GM23338 (cell line): ENCODE data around the gene SUMO4. TPM values are rescaled to one million over a fixed set of nuclear protein-coding genes. Genes with fewer than 3 reads are reported as not detected.

Experiments
- ATAC-seq: fragments of 200-7000 bp; cut with Tn5 transposase; 3 replicates; pipeline ENCODE4 v1.9.1; 2020
- DNase-seq: peaks from one replicate; pipeline ENCODE4 v3.0.0-alpha.2; 2015; ENCODE audit warnings: low spot score
- H2AFZ ChIP-seq: fragments of 200-600 bp; sonication (generic); 2 replicates; pipeline ENCODE4 v1.8.0; 2016; ENCODE audit warnings: antibody characterized with exemption, mild to moderate bottlenecking, moderate library complexity
- H3F3A ChIP-seq: fragments of 200-600 bp; sonication (generic); replicated peaks from 2 replicates; pipeline ENCODE4 v1.8.0; 2017; ENCODE audit warnings: antibody characterized with exemption, mixed run types, low read depth
- H3K27ac ChIP-seq: fragments of 200-600 bp; sonication (generic); 2 replicates; pipeline ENCODE4 v1.6.1; 2016; ENCODE audit warnings: low read depth
- H3K27me3 ChIP-seq: fragments of 200-600 bp; sonication (generic); 2 replicates; pipeline ENCODE4 v1.8.0; 2016; ENCODE audit warnings: mild to moderate bottlenecking, mixed run types, moderate library complexity; ENCODE audit not compliant: insufficient read depth
- H3K36me3 ChIP-seq: fragments of 200-600 bp; sonication (generic); 2 replicates; pipeline ENCODE4 v1.8.0; 2016; ENCODE audit warnings: mild to moderate bottlenecking; ENCODE audit not compliant: insufficient read depth
- H3K4me1 ChIP-seq: fragments of 200-600 bp; sonication (generic); 2 replicates; pipeline ENCODE4 v1.8.0; 2016; ENCODE audit warnings: mild to moderate bottlenecking, moderate library complexity; ENCODE audit not compliant: insufficient read depth
- H3K4me2 ChIP-seq: fragments of 200-600 bp; sonication (generic); 2 replicates; pipeline ENCODE4 v1.7.1; 2017; ENCODE audit warnings: mixed run types
- H3K4me3 ChIP-seq: fragments of 200-600 bp; sonication (generic); 2 replicates; pipeline ENCODE4 v1.6.1; 2016; ENCODE audit warnings: mixed run types
- H3K79me2 ChIP-seq: fragments of 200-600 bp; sonication (generic); replicated peaks from 2 replicates; pipeline ENCODE4 v1.8.0; 2017; ENCODE audit warnings: mild to moderate bottlenecking; ENCODE audit not compliant: insufficient read depth
- H3K9me2 ChIP-seq: fragments of 200-600 bp; sonication (generic); 2 replicates; pipeline ENCODE4 v1.8.0; 2017; ENCODE audit not compliant: insufficient read depth
- H4K20me1 ChIP-seq: fragments of 200-600 bp; sonication (generic); replicated peaks from 2 replicates; pipeline ENCODE4 v1.8.0; 2017; ENCODE audit warnings: mild to moderate bottlenecking; ENCODE audit not compliant: insufficient read depth
- H3K27ac Mint-ChIP-seq: 2 replicates; pipeline ENCODE4 v1.8.0; 2020; ENCODE audit warnings: inconsistent platforms, mild to moderate bottlenecking, moderate library complexity, mixed read lengths
- H3K27me3 Mint-ChIP-seq: 3 replicates; pipeline ENCODE4 v1.8.0; 2022; ENCODE audit warnings: low read depth, mild to moderate bottlenecking, moderate library complexity, mixed read lengths, inconsistent platforms; ENCODE audit not compliant: insufficient read depth, poor library complexity
- H3K36me3 Mint-ChIP-seq: 3 replicates; pipeline ENCODE4 v1.8.0; 2021; ENCODE audit warnings: low read depth, mild to moderate bottlenecking, inconsistent platforms, moderate library complexity, mixed read lengths
- H3K4me1 Mint-ChIP-seq: 3 replicates; pipeline ENCODE4 v1.8.0; 2020; ENCODE audit warnings: mild to moderate bottlenecking, inconsistent platforms, mixed read lengths
- H3K4me3 Mint-ChIP-seq: 3 replicates; pipeline ENCODE4 v1.8.0; 2021; ENCODE audit warnings: moderate library complexity, mild to moderate bottlenecking, inconsistent platforms, mixed read lengths
- H3K9me3 Mint-ChIP-seq: 3 replicates; pipeline ENCODE4 v1.8.0; 2020; ENCODE audit warnings: moderate library complexity, mild to moderate bottlenecking, inconsistent platforms, mixed read lengths
- CREB1 ChIP-seq: fragments of 250-450 bp; sonication (Bioruptor Pico); IDR thresholded peaks from 2 replicates; pipeline ENCODE4 v1.5.0; 2020; ENCODE audit warnings: low read depth, mild to moderate bottlenecking, moderate library complexity
- CTCF ChIP-seq, 2 experiments: fragments of 200-600 bp in 1 of 2; sonication (generic) in 1 of 2; conservative IDR thresholded peaks; 2 replicates each; pipeline versions ENCODE4 v1.5.1 to v1.6.1; 2016 to 2017; ENCODE audit warnings: antibody characterized with exemption in 2 of 2, low read depth in 2 of 2, mild to moderate bottlenecking in 2 of 2, moderate library complexity in 1 of 2
- EZH2 ChIP-seq: fragments of 200-600 bp; sonication (generic); IDR thresholded peaks from one replicate; pipeline ENCODE4 v1.8.0; 2017; ENCODE audit warnings: antibody characterized with exemption, mild to moderate bottlenecking, low read depth; ENCODE audit not compliant: unreplicated experiment
- EZH2phosphoT487 ChIP-seq: fragments of 200-600 bp; sonication (generic); IDR thresholded peaks from one replicate; pipeline ENCODE4 v1.8.1; 2018; ENCODE audit warnings: antibody characterized with exemption; ENCODE audit not compliant: unreplicated experiment
- JUNB ChIP-seq: IDR thresholded peaks from one replicate; pipeline ENCODE4 v1.6.1; 2016; ENCODE audit warnings: antibody characterized with exemption; ENCODE audit not compliant: unreplicated experiment
- NANOG ChIP-seq: IDR thresholded peaks from 2 replicates; pipeline ENCODE4 v1.6.1; 2016; ENCODE audit warnings: antibody characterized with exemption, borderline replicate concordance
- POLR2AphosphoS5 ChIP-seq: IDR thresholded peaks from 2 replicates; pipeline ENCODE4 v1.6.1; 2016; ENCODE audit warnings: antibody characterized with exemption, low read depth
- STAT1 ChIP-seq: IDR thresholded peaks from one replicate; pipeline ENCODE4 v1.6.1; 2016; ENCODE audit warnings: antibody characterized with exemption; ENCODE audit not compliant: unreplicated experiment
- ZNF114 ChIP-seq: fragments of 250-450 bp; sonication (Bioruptor Pico); IDR thresholded peaks from 2 replicates; pipeline ENCODE4 v1.5.0; 2020; ENCODE audit warnings: mild to moderate bottlenecking, moderate library complexity
- ZNF331 ChIP-seq: fragments of 250-450 bp; sonication (Bioruptor Pico); IDR thresholded peaks from 2 replicates; pipeline ENCODE4 v1.5.0; 2020; ENCODE audit warnings: low read depth, mild to moderate bottlenecking, moderate library complexity
- polyA plus RNA-seq: library from polyadenylated mRNA; unstranded; fragments of >200 nt; fragmentation: Nextera tagmentation; extraction: Ambion mirVana; gene quantifications from 2 replicates; pipeline ENCODE4 v1.2.1, GENCODE V29; 2016
- total RNA-seq: library from RNA; depleted of rRNA; stranded (reverse); fragments of >200 nt; shearing (Covaris generic); gene quantifications from 2 replicates; pipeline ENCODE4 v1.2.3, GENCODE V29; 2014
- TF ChIP-seq, protein P1 (sequence below): fragments of 250-450 bp; sonication (Bioruptor Pico); IDR thresholded peaks from 2 replicates; pipeline ENCODE4 v1.5.0; 2020; ENCODE audit warnings: mild to moderate bottlenecking, moderate library complexity
- TF ChIP-seq, protein P2 (sequence below): IDR thresholded peaks from 2 replicates; pipeline ENCODE4 v1.6.1; 2016; ENCODE audit warnings: antibody characterized with exemption
- TF ChIP-seq, protein P3 (sequence below): IDR thresholded peaks from one replicate; pipeline ENCODE4 v1.6.1; 2018; ENCODE audit warnings: antibody characterized with exemption; ENCODE audit not compliant: unreplicated experiment

The SUMO4 gene
- total and polyA plus RNA-seq, 2 experiments from 2014 or later, result 1.9 to 2.1 TPM

GRCh38 chr6:149422581-149422980 is 22.5 kb downstream of the SUMO4 start:
- peaks cover 9% of the 10 kb centered on the region for H3K4me1 ChIP-seq
- no peaks in the 10 kb centered on the region; the same call in 2 of the 3 replicates for H3K36me3 Mint-ChIP-seq
- no peak overlapping the region for H3K4me2 ChIP-seq
- TF ChIP-seq POLR2AphosphoS5, result no peak
- no peak for TF ChIP-seq CREB1 (CRISPR knock-in tag)
- no peak for TF ChIP-seq CTCF (conservative IDR thresholded peaks at IDR 0.05; ENCODE audit: low read depth in 2 of 2)
- TF ChIP-seq EZH2phosphoT487, result no peak
- no peak for TF ChIP-seq STAT1
- no peak for TF ChIP-seq NANOG
- TF ChIP-seq, protein P1, sequence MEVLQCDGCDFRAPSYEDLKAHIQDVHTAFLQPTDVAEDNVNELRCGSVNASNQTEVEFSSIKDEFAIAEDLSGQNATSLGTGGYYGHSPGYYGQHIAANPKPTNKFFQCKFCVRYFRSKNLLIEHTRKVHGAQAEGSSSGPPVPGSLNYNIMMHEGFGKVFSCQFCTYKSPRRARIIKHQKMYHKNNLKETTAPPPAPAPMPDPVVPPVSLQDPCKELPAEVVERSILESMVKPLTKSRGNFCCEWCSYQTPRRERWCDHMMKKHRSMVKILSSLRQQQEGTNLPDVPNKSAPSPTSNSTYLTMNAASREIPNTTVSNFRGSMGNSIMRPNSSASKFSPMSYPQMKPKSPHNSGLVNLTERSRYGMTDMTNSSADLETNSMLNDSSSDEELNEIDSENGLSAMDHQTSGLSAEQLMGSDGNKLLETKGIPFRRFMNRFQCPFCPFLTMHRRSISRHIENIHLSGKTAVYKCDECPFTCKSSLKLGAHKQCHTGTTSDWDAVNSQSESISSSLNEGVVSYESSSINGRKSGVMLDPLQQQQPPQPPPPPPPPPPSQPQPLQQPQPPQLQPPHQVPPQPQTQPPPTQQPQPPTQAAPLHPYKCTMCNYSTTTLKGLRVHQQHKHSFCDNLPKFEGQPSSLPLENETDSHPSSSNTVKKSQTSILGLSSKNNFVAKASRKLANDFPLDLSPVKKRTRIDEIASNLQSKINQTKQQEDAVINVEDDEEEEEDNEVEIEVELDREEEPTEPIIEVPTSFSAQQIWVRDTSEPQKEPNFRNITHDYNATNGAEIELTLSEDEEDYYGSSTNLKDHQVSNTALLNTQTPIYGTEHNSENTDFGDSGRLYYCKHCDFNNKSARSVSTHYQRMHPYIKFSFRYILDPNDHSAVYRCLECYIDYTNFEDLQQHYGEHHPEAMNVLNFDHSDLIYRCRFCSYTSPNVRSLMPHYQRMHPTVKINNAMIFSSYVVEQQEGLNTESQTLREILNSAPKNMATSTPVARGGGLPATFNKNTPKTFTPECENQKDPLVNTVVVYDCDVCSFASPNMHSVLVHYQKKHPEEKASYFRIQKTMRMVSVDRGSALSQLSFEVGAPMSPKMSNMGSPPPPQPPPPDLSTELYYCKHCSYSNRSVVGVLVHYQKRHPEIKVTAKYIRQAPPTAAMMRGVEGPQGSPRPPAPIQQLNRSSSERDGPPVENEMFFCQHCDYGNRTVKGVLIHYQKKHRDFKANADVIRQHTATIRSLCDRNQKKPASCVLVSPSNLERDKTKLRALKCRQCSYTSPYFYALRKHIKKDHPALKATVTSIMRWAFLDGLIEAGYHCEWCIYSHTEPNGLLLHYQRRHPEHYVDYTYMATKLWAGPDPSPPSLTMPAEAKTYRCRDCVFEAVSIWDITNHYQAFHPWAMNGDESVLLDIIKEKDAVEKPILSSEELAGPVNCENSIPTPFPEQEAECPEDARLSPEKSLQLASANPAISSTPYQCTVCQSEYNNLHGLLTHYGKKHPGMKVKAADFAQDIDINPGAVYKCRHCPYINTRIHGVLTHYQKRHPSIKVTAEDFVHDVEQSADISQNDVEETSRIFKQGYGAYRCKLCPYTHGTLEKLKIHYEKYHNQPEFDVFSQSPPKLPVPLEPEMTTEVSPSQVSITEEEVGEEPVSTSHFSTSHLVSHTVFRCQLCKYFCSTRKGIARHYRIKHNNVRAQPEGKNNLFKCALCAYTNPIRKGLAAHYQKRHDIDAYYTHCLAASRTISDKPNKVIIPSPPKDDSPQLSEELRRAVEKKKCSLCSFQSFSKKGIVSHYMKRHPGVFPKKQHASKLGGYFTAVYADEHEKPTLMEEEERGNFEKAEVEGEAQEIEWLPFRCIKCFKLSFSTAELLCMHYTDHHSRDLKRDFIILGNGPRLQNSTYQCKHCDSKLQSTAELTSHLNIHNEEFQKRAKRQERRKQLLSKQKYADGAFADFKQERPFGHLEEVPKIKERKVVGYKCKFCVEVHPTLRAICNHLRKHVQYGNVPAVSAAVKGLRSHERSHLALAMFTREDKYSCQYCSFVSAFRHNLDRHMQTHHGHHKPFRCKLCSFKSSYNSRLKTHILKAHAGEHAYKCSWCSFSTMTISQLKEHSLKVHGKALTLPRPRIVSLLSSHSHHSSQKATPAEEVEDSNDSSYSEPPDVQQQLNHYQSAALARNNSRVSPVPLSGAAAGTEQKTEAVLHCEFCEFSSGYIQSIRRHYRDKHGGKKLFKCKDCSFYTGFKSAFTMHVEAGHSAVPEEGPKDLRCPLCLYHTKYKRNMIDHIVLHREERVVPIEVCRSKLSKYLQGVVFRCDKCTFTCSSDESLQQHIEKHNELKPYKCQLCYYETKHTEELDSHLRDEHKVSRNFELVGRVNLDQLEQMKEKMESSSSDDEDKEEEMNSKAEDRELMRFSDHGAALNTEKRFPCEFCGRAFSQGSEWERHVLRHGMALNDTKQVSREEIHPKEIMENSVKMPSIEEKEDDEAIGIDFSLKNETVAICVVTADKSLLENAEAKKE (CRISPR knock-in tag), result no peak
- no peak for TF ChIP-seq JUNB
- TF ChIP-seq, protein P2, sequence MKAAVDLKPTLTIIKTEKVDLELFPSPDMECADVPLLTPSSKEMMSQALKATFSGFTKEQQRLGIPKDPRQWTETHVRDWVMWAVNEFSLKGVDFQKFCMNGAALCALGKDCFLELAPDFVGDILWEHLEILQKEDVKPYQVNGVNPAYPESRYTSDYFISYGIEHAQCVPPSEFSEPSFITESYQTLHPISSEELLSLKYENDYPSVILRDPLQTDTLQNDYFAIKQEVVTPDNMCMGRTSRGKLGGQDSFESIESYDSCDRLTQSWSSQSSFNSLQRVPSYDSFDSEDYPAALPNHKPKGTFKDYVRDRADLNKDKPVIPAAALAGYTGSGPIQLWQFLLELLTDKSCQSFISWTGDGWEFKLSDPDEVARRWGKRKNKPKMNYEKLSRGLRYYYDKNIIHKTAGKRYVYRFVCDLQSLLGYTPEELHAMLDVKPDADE, result no peak
- TF ChIP-seq ZNF331 (CRISPR knock-in tag), result no peak
- no peak for TF ChIP-seq ZNF114 (CRISPR knock-in tag)
- TF ChIP-seq, protein P3, sequence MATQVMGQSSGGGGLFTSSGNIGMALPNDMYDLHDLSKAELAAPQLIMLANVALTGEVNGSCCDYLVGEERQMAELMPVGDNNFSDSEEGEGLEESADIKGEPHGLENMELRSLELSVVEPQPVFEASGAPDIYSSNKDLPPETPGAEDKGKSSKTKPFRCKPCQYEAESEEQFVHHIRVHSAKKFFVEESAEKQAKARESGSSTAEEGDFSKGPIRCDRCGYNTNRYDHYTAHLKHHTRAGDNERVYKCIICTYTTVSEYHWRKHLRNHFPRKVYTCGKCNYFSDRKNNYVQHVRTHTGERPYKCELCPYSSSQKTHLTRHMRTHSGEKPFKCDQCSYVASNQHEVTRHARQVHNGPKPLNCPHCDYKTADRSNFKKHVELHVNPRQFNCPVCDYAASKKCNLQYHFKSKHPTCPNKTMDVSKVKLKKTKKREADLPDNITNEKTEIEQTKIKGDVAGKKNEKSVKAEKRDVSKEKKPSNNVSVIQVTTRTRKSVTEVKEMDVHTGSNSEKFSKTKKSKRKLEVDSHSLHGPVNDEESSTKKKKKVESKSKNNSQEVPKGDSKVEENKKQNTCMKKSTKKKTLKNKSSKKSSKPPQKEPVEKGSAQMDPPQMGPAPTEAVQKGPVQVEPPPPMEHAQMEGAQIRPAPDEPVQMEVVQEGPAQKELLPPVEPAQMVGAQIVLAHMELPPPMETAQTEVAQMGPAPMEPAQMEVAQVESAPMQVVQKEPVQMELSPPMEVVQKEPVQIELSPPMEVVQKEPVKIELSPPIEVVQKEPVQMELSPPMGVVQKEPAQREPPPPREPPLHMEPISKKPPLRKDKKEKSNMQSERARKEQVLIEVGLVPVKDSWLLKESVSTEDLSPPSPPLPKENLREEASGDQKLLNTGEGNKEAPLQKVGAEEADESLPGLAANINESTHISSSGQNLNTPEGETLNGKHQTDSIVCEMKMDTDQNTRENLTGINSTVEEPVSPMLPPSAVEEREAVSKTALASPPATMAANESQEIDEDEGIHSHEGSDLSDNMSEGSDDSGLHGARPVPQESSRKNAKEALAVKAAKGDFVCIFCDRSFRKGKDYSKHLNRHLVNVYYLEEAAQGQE, result no peak
- no peak for TF ChIP-seq EZH2
- H3K27ac Mint-ChIP-seq, result no peak overlapping the region
- no peak overlapping the region for H3K4me3 ChIP-seq
- no peaks in the 10 kb centered on the region for H3K27me3 Mint-ChIP-seq
- no peak overlapping the region for H3K27ac ChIP-seq
- H3K36me3 ChIP-seq, result no peaks in the 10 kb centered on the region
- H3F3A ChIP-seq, result no peaks in the 10 kb centered on the region
- no peaks in the 10 kb centered on the region for H4K20me1 ChIP-seq
- H3K9me3 Mint-ChIP-seq, result no peaks in the 10 kb centered on the region; the same call in 2 of the 3 replicates
- H3K79me2 ChIP-seq, result no peaks in the 10 kb centered on the region
- H3K9me2 ChIP-seq, result no peaks in the 10 kb centered on the region
- peaks cover 16% of the 10 kb centered on the region for H3K4me1 Mint-ChIP-seq
- no peak overlapping the region for H3K4me3 Mint-ChIP-seq
- no peak for ATAC-seq
- H3K27me3 ChIP-seq, result no peaks in the 10 kb centered on the region
- DNase-seq, result no peak
- H2AFZ ChIP-seq, result no peak overlapping the region
